ENCODE data around the gene OR4C6. TPM values are rescaled to one million over a fixed set of nuclear protein-coding genes. Genes with fewer than 3 reads are reported as not detected.

Gene OR4C6
- not detected in 2 replicates for polyA plus RNA-seq (2011; rRNA removed)
- not detected in 2 replicates for polyA plus RNA-seq (2012; cell fraction: cytosol; rRNA removed)
- not detected in 2 replicates for polyA plus RNA-seq (2012; cell fraction: nucleus; rRNA removed)
- not detected in 3 replicates for polyA plus RNA-seq (2017; fragmentation: RNase III; extraction: RNeasy Plus Mini Kit Qiagen cat#74134 plus additional on column Dnase treatment)
- polyA minus RNA-seq (2011; rRNA and poly(A)+ RNA removed): not detected in 2 replicates

DNA sequence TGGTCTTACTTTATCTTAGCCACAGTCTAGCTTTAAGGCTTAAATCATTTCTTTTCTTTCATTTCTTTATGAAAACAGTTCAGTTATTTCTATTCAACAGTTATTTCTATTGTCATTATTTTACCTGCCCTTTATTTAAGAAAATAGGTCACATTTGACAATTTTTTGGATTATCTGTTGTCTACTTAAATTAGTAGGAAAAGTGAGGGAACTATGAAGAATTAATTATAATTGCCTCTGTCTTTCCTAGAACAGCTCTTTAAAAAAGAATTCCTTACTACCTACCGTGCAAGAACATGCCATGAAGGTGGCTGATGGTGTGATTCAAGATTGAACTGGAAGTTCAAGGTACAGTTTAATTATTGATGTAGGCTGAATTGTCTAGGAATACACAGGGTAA, at the start of gene OR4C6:
OR4C6 (plus strand) TSS at position 301 of the 400 bp plus-strand sequence. CDS start 2,966 bp downstream, outside the sequence.
- ATAC-seq: no peak
- H3K4me2 ChIP-seq: no peak within 1 kb of the TSS
- TF ChIP-seq POLR2A (IDR thresholded peaks at IDR 0.05; ENCODE audit: low read length): no peak
- TF ChIP-seq RCOR1 (IDR thresholded peaks at IDR 0.05; ENCODE audit: low read depth, low read length): no peak
- no peak for TF ChIP-seq PHF8 (IDR thresholded peaks at IDR 0.05; ENCODE audit: borderline replicate concordance, low read depth)
- TF ChIP-seq, protein P1, sequence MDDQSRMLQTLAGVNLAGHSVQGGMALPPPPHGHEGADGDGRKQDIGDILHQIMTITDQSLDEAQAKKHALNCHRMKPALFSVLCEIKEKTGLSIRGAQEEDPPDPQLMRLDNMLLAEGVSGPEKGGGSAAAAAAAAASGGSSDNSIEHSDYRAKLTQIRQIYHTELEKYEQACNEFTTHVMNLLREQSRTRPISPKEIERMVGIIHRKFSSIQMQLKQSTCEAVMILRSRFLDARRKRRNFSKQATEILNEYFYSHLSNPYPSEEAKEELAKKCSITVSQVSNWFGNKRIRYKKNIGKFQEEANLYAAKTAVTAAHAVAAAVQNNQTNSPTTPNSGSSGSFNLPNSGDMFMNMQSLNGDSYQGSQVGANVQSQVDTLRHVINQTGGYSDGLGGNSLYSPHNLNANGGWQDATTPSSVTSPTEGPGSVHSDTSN (IDR thresholded peaks at IDR 0.05): no peak
- TF ChIP-seq RARB (CRISPR knock-in tag; IDR thresholded peaks at IDR 0.05): no peak
- TF ChIP-seq, protein P2, sequence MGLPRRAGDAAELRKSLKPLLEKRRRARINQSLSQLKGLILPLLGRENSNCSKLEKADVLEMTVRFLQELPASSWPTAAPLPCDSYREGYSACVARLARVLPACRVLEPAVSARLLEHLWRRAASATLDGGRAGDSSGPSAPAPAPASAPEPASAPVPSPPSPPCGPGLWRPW (IDR thresholded peaks at IDR 0.05): no peak
- no peak for TF ChIP-seq HEYL (CRISPR knock-in tag; IDR thresholded peaks at IDR 0.05)
- no peak for TF ChIP-seq ZNF302 (CRISPR knock-in tag; IDR thresholded peaks at IDR 0.05)
- no peak for TF ChIP-seq RNF2 (IDR thresholded peaks at IDR 0.05; ENCODE audit: borderline replicate concordance, low read depth)
- TF ChIP-seq, protein P3, sequence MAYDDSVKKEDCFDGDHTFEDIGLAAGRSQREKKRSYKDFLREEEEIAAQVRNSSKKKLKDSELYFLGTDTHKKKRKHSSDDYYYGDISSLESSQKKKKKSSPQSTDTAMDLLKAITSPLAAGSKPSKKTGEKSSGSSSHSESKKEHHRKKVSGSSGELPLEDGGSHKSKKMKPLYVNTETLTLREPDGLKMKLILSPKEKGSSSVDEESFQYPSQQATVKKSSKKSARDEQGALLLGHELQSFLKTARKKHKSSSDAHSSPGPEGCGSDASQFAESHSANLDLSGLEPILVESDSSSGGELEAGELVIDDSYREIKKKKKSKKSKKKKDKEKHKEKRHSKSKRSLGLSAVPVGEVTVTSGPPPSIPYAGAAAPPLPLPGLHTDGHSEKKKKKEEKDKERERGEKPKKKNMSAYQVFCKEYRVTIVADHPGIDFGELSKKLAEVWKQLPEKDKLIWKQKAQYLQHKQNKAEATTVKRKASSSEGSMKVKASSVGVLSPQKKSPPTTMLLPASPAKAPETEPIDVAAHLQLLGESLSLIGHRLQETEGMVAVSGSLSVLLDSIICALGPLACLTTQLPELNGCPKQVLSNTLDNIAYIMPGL (CRISPR knock-in tag; IDR thresholded peaks at IDR 0.05; ENCODE audit: borderline replicate concordance): no peak
- DNase-seq (ENCODE audit: low read depth in 1 of 2, low spot score in 1 of 2): no peak
- ChIA-PET CTCF (no interaction called here), POLR2A (no interaction called here)
- no peak for FAIRE-seq
- H3K4me1 ChIP-seq: no peaks in the 10 kb centered on the region
- WGBS (ENCODE audit: missing lambda C conversion rate): 0% methylated on average over 1 of the region's 1 CpG
- H3K27ac ChIP-seq: no peak within 1 kb of the TSS
- H3K4me3 ChIP-seq: no peak within 1 kb of the TSS
- 0 out of 3 replicates have a peak, but pooled peaks cover 4% of the 10 kb centered on the region for H3K9me3 ChIP-seq

DNA sequence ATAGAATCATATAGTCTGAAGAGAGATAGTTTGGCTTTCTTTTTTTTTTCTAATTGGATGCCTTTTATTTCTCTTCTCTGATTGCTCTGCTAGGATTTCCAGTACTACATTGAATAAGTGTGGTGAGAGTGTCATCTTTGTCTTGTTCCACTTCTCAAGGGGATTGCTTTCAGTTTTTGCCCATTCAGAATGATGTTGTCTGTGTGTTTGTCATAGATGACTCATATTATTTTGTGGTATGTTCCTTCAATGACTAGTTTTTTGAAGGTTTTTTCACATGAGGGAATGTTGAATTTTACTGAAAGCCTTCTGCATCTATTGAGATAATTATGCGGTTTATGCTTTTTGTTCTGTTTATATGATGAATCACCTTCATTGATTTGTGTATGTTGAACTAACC, 37.5 kb upstream of the OR4C6 start:
- 34% methylated on average over 1 of the region's 1 CpG for WGBS (ENCODE audit: missing lambda C conversion rate)
- DNase-seq (ENCODE audit: low read depth in 1 of 2, low spot score in 1 of 2): no peak

More for the DNA sequence above, 37.5 kb upstream of the OR4C6 start:
- FAIRE-seq (no peak), ATAC-seq (no peak)
- POLR2A ChIA-PET: no interaction called here
- Histone ChIP-seq H3K4me2 (no peak overlapping the region), H3K4me1 (no peaks in the 10 kb centered on the region), H3K9me3 (peaks cover 3% of the 10 kb centered on the region; the same call in 1 of the 3 replicates), H3K27ac (no peak overlapping the region), H3K4me3 (no peak overlapping the region)
- CTCF ChIA-PET: no interaction called here
- no peak for TF ChIP-seq POLR2A (IDR thresholded peaks at IDR 0.05; ENCODE audit: low read length)
- no peak for TF ChIP-seq SREBF2 (IDR thresholded peaks at IDR 0.05)
- TF ChIP-seq, protein P4, sequence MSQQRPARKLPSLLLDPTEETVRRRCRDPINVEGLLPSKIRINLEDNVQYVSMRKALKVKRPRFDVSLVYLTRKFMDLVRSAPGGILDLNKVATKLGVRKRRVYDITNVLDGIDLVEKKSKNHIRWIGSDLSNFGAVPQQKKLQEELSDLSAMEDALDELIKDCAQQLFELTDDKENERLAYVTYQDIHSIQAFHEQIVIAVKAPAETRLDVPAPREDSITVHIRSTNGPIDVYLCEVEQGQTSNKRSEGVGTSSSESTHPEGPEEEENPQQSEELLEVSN (IDR thresholded peaks at IDR 0.05; ENCODE audit: borderline replicate concordance, low read depth): no peak
- TF ChIP-seq BHLHE40 (IDR thresholded peaks at IDR 0.05; ENCODE audit: low read depth, low read length): no peak
- no peak for TF ChIP-seq TFCP2L1 (CRISPR knock-in tag; IDR thresholded peaks at IDR 0.05)
- TF ChIP-seq TP53 (CRISPR knock-in tag; IDR thresholded peaks at IDR 0.05): no peak
- TF ChIP-seq, protein P5, sequence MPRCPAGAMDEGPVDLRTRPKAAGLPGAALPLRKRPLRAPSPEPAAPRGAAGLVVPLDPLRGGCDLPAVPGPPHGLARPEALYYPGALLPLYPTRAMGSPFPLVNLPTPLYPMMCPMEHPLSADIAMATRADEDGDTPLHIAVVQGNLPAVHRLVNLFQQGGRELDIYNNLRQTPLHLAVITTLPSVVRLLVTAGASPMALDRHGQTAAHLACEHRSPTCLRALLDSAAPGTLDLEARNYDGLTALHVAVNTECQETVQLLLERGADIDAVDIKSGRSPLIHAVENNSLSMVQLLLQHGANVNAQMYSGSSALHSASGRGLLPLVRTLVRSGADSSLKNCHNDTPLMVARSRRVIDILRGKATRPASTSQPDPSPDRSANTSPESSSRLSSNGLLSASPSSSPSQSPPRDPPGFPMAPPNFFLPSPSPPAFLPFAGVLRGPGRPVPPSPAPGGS (IDR thresholded peaks at IDR 0.05): no peak
- TF ChIP-seq, protein P6, sequence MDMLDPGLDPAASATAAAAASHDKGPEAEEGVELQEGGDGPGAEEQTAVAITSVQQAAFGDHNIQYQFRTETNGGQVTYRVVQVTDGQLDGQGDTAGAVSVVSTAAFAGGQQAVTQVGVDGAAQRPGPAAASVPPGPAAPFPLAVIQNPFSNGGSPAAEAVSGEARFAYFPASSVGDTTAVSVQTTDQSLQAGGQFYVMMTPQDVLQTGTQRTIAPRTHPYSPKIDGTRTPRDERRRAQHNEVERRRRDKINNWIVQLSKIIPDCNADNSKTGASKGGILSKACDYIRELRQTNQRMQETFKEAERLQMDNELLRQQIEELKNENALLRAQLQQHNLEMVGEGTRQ (IDR thresholded peaks at IDR 0.05): no peak
- TF ChIP-seq, protein P2 (IDR thresholded peaks at IDR 0.05): no peak
- TF ChIP-seq KDM5A (IDR thresholded peaks at IDR 0.05): no peak
- no peak for TF ChIP-seq CBX8 (IDR thresholded peaks at IDR 0.05)
- TF ChIP-seq ZFP36 (IDR thresholded peaks at IDR 0.05; ENCODE audit: borderline replicate concordance, partially characterized antibody): no peak
- TF ChIP-seq ESRRA (IDR thresholded peaks at IDR 0.05; ENCODE audit: borderline replicate concordance, low read length): no peak
- TF ChIP-seq ZC3H11A (IDR thresholded peaks at IDR 0.05): no peak
- TF ChIP-seq HDAC2 (IDR thresholded peaks at IDR 0.05): no peak
